K562 treated with DMSO at 1 percent for 24 hours (cell line): Measurements from ENCODE around the gene GCLC. TPM values are rescaled to one million over a fixed set of nuclear protein-coding genes. Genes with fewer than 3 reads are reported as not detected.

Experiments
- total RNA-seq: library from RNA; unstranded; fragments of 300-600 nt; gene quantifications from 2 replicates; pipeline ENCODE4 v1.2.3, GENCODE V29; 2022; ENCODE audit warnings: low read depth; ENCODE audit not compliant: insufficient read depth

The GCLC gene
- 17.4 and 23.6 TPM in 2 replicates for total RNA-seq

DNA sequence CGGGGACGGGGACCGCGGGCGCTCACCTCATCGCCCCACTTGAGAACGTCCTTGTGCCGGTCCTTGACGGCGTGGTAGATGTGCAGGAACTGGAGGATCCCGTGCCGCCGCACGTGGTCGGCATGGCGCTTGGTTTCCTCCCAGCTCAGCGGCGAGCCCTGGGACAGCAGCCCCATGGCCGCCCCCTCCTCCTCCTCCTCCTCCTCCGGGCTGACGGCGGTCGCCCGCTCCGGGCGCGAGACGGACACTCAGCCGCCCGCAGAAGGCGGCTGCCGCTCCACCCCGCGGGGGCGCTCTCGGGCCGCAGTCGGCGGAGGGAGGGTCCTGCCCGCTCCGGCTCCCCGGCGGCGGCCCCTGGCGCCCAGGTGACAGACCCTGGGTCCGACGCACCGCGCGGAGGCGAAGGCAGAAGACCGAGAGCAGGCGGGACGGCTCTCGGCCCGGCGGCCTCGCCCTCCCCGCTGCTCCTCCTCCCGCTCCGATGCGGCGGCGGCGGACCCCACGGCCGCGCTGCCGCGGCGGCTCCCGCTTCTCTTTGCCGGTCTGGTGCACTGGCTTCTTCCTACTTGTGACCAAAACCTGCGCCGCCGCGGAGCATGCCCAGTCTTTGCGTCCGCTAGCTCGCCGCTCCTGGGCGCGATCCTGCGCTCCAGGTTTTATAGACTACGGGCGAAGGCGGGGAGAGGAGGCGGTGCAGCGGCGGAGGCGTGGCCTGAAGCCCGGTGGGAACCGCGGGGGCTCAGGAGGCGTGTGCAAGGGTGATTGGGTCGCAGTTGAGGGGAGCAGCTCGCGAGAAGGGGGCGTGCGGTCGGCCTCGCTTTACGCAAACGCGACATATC, at the start of gene GCLC:
GCLC (minus strand) TSS at position 632 of the 839 bp plus-strand sequence; CDS start at position 176, 456 bp downstream.

Other genes with a start within 250 kb of the GCLC start
- gene ELOVL5, start 196.2 kb downstream of the GCLC start, total RNA-seq, result 70.6 and 72.4 TPM in 2 replicates
- not detected in 2 replicates for gene KLHL31, start 120.7 kb upstream of the GCLC start, total RNA-seq
- not detected in 2 replicates for gene LRRC1, start 249.9 kb upstream of the GCLC start, total RNA-seq